ENCODE data around the gene ZNF425. TPM values are rescaled to one million over a fixed set of nuclear protein-coding genes. Genes with fewer than 3 reads are reported as not detected.
"Not testable (repeated sequence)": the region's sequence is repeated elsewhere in the genome, so short reads cannot be mapped to it uniquely, and the experiment has no call there.

Gene ZNF425
- total RNA-seq, 2 donors from 2014 or later = 0.89 to 1.3 TPM

GRCh38 chr7:149067869-149068268, 58.3 kb downstream of the ZNF425 start:
- peaks cover 0 to 6% of the 10 kb centered on the region in 2 donors for H3K4me1 ChIP-seq
- H3K27ac ChIP-seq = no peak overlapping the region
- no peaks in the 10 kb centered on the region for H3K9me3 ChIP-seq
- no peak for TF ChIP-seq CTCF (IDR thresholded peaks at IDR 0.05)
- H3K4me3 ChIP-seq = no peak overlapping the region
- no peak for DNase-seq (ENCODE audit: low spot score)
- H3K36me3 ChIP-seq = peaks cover 26% of the 10 kb centered on the region
- H3K27me3 ChIP-seq = no peaks in the 10 kb centered on the region

GRCh38 chr7:149063476-149063875, 62.6 kb downstream of the ZNF425 start:
- Histone ChIP-seq H3K9me3 (no peaks in the 10 kb centered on the region), H3K36me3 (no peaks in the 10 kb centered on the region), H3K4me3 (no peak overlapping the region), H3K4me1 (peaks cover 0 to 6% of the 10 kb centered on the region in 2 donors), H3K27me3 (no peaks in the 10 kb centered on the region), H3K27ac (no peak overlapping the region)
- TF ChIP-seq CTCF (IDR thresholded peaks at IDR 0.05) = no peak
- DNase-seq (ENCODE audit: low spot score) = no peak

DNA sequence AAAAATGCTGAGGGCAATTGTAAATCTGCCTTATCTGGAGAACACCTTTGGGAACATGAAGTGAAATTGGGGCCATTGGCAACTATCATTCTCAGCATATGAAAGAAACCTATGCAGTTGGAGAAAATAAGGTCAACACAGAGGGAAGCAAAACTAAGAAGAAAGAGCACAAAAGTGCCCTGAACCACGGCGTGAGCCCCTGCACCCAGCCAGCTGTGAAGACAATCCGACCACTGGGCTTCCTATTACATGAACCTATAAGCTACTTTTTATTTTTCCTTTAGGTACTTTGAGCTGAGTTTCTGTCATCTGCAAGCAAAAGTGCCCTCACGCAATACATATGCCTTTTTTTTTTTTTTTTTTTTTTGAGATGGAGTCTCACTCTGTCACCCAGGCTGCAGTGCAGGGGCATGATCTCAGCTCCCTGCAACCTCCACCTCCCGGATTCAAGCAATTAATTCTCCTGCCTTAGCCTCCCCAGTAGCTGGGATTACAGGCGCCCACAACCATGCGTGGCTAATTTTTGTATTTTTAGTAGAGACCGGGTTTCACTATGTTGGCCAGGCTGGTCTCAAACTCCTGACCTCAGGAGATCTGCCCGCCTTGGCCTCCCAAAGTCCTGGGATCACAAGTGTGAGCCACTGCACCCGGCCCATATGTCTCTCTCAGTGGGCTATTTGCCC, 63.8 kb downstream of the ZNF425 start:
- not testable (repeated sequence) for DNase-seq (ENCODE audit: low spot score); H3K9me3 ChIP-seq; H3K4me3 ChIP-seq; H3K4me1 ChIP-seq; H3K27me3 ChIP-seq; H3K27ac ChIP-seq; H3K36me3 ChIP-seq

DNA sequence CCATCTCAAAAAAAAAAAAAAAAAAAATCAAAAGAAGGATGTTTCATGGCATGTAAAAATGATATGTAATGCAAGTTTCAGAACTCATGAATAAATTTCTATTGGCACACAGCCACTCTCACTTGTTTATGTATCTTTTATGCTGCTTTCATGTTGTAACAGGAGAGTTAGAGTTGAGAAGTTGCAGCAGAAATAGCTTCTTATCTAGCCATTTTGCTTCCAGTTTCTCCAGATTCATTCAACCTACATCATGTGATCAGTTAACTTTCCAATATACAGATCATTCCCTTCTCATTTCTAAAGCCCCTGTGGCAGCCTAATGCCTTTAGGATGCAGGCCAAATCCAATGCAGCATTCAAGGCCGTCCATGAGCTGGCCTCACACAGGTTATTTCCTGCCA, 66.0 kb downstream of the ZNF425 start:
- TF ChIP-seq CTCF (IDR thresholded peaks at IDR 0.05) = no peak
- DNase-seq (ENCODE audit: low spot score) = no peak
- Histone ChIP-seq H3K9me3 (no peaks in the 10 kb centered on the region), H3K36me3 (no peaks in the 10 kb centered on the region), H3K27me3 (no peaks in the 10 kb centered on the region), H3K4me3 (no peak overlapping the region), H3K4me1 (peaks cover 0 to 6% of the 10 kb centered on the region in 2 donors), H3K27ac (no peak overlapping the region)

GRCh38 chr7:149053885-149054284, 72.2 kb downstream of the ZNF425 start:
- H3K27ac ChIP-seq = no peak overlapping the region
- H3K36me3 ChIP-seq = no peaks in the 10 kb centered on the region
- H3K4me3 ChIP-seq = no peak overlapping the region
- H3K4me1 ChIP-seq = no peaks in the 10 kb centered on the region
- H3K27me3 ChIP-seq = no peaks in the 10 kb centered on the region
- DNase-seq (ENCODE audit: low spot score) = no peak
- H3K9me3 ChIP-seq = no peaks in the 10 kb centered on the region
- TF ChIP-seq CTCF (IDR thresholded peaks at IDR 0.05) = no peak

DNA sequence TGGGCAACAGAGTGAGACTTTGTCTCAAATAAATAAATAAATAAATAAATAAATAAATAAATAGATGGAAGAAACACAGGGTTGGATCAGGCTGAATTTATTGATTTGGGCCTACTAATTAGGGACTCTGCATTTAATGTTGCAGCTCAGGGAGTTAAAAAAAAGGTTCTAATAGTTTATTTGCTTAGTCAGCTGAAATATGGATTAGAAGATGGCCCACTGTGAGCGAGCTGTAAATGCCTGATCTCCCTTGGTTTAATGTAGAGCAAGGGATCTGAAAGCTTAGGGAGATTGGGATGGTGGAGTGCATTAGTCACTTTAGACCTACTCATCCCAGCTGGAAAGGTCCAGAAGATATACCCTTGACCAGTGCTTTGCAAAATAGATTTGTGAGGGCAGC, 72.7 kb downstream of the ZNF425 start:
- no peaks in the 10 kb centered on the region for H3K9me3 ChIP-seq
- H3K36me3 ChIP-seq = no peaks in the 10 kb centered on the region
- no peaks in the 10 kb centered on the region for H3K4me1 ChIP-seq
- no peak overlapping the region for H3K4me3 ChIP-seq
- no peak for DNase-seq (ENCODE audit: low spot score)
- TF ChIP-seq CTCF (IDR thresholded peaks at IDR 0.05) = no peak
- no peaks in the 10 kb centered on the region for H3K27me3 ChIP-seq
- no peak overlapping the region for H3K27ac ChIP-seq

Other genes starting within 250 kb of the ZNF425 start
- under 1 TPM; 0.26 to 0.98 TPM for gene EZH2, start 242.0 kb downstream of the ZNF425 start, total RNA-seq
- 10 to 100 TPM; 32.3 to 48.9 TPM for gene PDIA4, start 97.8 kb downstream of the ZNF425 start, total RNA-seq
- 1 to 10 TPM; 3.1 to 3.7 TPM for gene ZNF786, start 35.6 kb downstream of the ZNF425 start, total RNA-seq
- 10 to 100 TPM in 1 of 2 donors, 1 to 10 TPM in 1; 8.2 to 16.2 TPM for gene ZNF398, start 21.1 kb upstream of the ZNF425 start, total RNA-seq
- 10 to 100 TPM; 10.7 to 12.1 TPM for gene ZNF282, start 69.2 kb upstream of the ZNF425 start, total RNA-seq
- gene ZNF212, start 113.3 kb upstream of the ZNF425 start, total RNA-seq = 1 to 10 TPM; 2.5 to 3.0 TPM
- gene ZNF783, start 135.9 kb upstream of the ZNF425 start, total RNA-seq = 1 to 10 TPM; 3.7 to 5.1 TPM